Gastrocnemius medialis (tissue), 4 donors: ENCODE data around the gene RBFOX2. TPM values are rescaled to one million over a fixed set of nuclear protein-coding genes. Genes with fewer than 3 reads are reported as not detected.
A peak's percentile ranks its signal among the peaks of the same experiment; 100 is the strongest.

Source experiments
- ATAC-seq, 2 donors: fragments of 150-250 bp; one replicate each; pipeline ENCODE4 v1.9.1; 2016
- DNase-seq, 2 donors: peaks; one replicate each; pipeline ENCODE4 v3.0.0-alpha.2; 2019
- H3K27ac ChIP-seq, 4 donors: fragments of 200-600 bp; sonication (generic); 1 replicate in 1 of 4; 2 replicates in 3 of 4; pipeline ENCODE4 v1.5.1; 2016 to 2018; ENCODE audit warnings: mild to moderate bottlenecking in 2 of 4, moderate library complexity in 1 of 4
- H3K27me3 ChIP-seq, 3 donors: fragments of 200-600 bp; sonication (generic) in 2 of 3; 1 replicate in 1 of 3; 2 replicates in 2 of 3; pipeline versions ENCODE4 v1.5.1 to v1.6.0; 2016 to 2019; ENCODE audit warnings: mild to moderate bottlenecking in 1 of 3, moderate library complexity in 1 of 3
- H3K36me3 ChIP-seq, 2 donors: fragments of 200-600 bp; sonication (generic) in 1 of 2; one replicate each; pipeline ENCODE4 v1.5.1; 2017 to 2018
- H3K4me1 ChIP-seq, 2 donors: fragments of 200-600 bp; sonication (generic) in 1 of 2; one replicate each; pipeline ENCODE4 v1.5.1; 2016 to 2017; ENCODE audit warnings: mild to moderate bottlenecking in 2 of 2
- H3K4me3 ChIP-seq, 4 donors: fragments of 200-600 bp; sonication (generic) in 3 of 4; 1 replicate in 1 of 4; 2 replicates in 3 of 4; pipeline ENCODE4 v1.5.1; 2016 to 2019; ENCODE audit warnings: mild to moderate bottlenecking in 2 of 4
- H3K9me3 ChIP-seq, 3 donors: fragments of 200-600 bp; sonication (generic) in 2 of 3; 1 replicate in 1 of 3; 2 replicates in 2 of 3; pipeline ENCODE4 v1.5.1; 2016 to 2019
- POLR2A ChIP-seq, 2 donors: fragments of 450-650 bp; IDR thresholded peaks; one replicate each; pipeline ENCODE4 v1.6.1; 2017; ENCODE audit warnings: antibody characterized with exemption in 2 of 2, mild to moderate bottlenecking in 2 of 2, moderate library complexity in 2 of 2
- in situ Hi-C, 4 donors: fragments of 200-750 bp; cut with MboI; loops; one replicate each; pipeline versions ENCODE4 v1.15.0 to v1.8.0; 2017; ENCODE audit warnings: low sequenced_read_pairs in 4 of 4
- intact Hi-C: fragments of 100-400 bp; cut with DNase I; formaldehyde crosslinking; loops from one replicate; pipeline ENCODE4 v1.15.1; 2023; ENCODE audit warnings: low total_unique reads
- total RNA-seq, 4 donors: library from RNA; depleted of rRNA; stranded (reverse); fragments of >200 nt; gene quantifications; one replicate each; pipeline versions ENCODE4 v1.1.0 to v1.2.3, GENCODE V29; 2016
- TF ChIP-seq, protein P1 (sequence below), 5 experiments: fragments of 450-650 bp in 3 of 5; fragments of 200-600 bp in 2 of 5; sonication (generic) in 2 of 5; IDR thresholded peaks in 4 of 5; conservative IDR thresholded peaks in 1 of 5; 1 replicate in 4 of 5; 2 replicates in 1 of 5; pipeline ENCODE4 v1.5.1; 2016 to 2019; ENCODE audit warnings: antibody characterized with exemption in 5 of 5, mild to moderate bottlenecking in 3 of 5, moderate library complexity in 3 of 5

RBFOX2 gene
- total RNA-seq, 4 donors from 2014 or later, result 26.0 to 32.1 (median 28.6) TPM

GRCh38 chr22:35841907-35842518 is 186.6 kb downstream of the RBFOX2 start:
- H3K36me3 ChIP-seq, result no peaks in the 10 kb centered on the region
- H3K27ac ChIP-seq, result peak overlapping the region; percentile 86 to 94 (median 88)
- no peaks in the 10 kb centered on the region for H3K9me3 ChIP-seq
- DNase-seq, result no peak
- H3K27me3 ChIP-seq, result no peaks in the 10 kb centered on the region
- ATAC-seq, result no peak
- TF ChIP-seq, protein P1, sequence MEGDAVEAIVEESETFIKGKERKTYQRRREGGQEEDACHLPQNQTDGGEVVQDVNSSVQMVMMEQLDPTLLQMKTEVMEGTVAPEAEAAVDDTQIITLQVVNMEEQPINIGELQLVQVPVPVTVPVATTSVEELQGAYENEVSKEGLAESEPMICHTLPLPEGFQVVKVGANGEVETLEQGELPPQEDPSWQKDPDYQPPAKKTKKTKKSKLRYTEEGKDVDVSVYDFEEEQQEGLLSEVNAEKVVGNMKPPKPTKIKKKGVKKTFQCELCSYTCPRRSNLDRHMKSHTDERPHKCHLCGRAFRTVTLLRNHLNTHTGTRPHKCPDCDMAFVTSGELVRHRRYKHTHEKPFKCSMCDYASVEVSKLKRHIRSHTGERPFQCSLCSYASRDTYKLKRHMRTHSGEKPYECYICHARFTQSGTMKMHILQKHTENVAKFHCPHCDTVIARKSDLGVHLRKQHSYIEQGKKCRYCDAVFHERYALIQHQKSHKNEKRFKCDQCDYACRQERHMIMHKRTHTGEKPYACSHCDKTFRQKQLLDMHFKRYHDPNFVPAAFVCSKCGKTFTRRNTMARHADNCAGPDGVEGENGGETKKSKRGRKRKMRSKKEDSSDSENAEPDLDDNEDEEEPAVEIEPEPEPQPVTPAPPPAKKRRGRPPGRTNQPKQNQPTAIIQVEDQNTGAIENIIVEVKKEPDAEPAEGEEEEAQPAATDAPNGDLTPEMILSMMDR (IDR thresholded peaks at IDR 0.05 in 4 of 5, conservative IDR thresholded peaks at IDR 0.05 in 1 of 5), result no peak
- TF ChIP-seq POLR2A (IDR thresholded peaks at IDR 0.05), result no peak
- intact Hi-C loops (loop anchor here (5.0 to 10.0 kb wide), 2 partner anchors 40 to 527 kb away; no protein-coding TSS in a partner anchor), in situ Hi-C loops (no loop called here)
- H3K4me1 ChIP-seq, result peaks cover 72 to 78% of the 10 kb centered on the region in 2 donors
- H3K4me3 ChIP-seq, result no peak overlapping the region

DNA sequence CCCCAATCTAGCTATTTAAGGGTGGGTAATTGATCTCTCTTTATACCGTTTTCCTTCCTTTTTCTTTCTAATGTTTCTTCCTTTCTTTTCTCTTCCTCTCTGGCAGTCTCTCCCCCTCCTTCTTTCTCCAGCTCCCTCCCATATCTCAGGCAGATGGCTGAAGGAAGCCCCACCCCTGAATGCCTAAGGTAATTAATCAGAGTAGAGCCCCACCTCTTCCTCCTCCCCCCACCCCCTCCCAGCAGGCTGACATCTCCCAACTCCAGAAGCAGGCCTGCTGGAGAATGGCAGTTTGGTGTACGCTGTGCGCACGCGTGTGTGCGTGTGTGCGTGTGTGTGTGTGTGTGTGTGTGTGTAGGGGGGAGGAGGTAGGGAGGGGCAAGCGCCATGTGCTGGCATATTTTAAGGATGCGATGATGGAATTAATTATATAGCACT is 188.3 kb downstream of the RBFOX2 start:
- ATAC-seq, result peak; percentile 71 to 83
- in situ Hi-C loops, result no loop called here
- H3K4me1 ChIP-seq, result peaks cover 82% of the 10 kb centered on the region in 2 donors

GRCh38 chr22:35839841-35840301 is 188.8 kb downstream of the RBFOX2 start:
- intact Hi-C loops, result loop anchor here (5.0 to 10.0 kb wide), 8 partner anchors 42 to 525 kb away; partner anchors contain the start of gene RBFOX2
- ATAC-seq, result peak in 1 of 2 donors; percentile 18
- in situ Hi-C loops, result no loop called here

More for the DNA sequence above, 188.3 kb downstream of the RBFOX2 start:
- Histone ChIP-seq H3K4me3 (peak overlapping the region; percentile 51 to 60 (median 55)), H3K9me3 (no peaks in the 10 kb centered on the region), H3K27me3 (no peaks in the 10 kb centered on the region), H3K27ac (peak overlapping the region; percentile 86 to 94 (median 88)), H3K36me3 (no peaks in the 10 kb centered on the region)
- intact Hi-C loops, result loop anchor here (5.0 to 10.0 kb wide), 2 partner anchors 42 to 526 kb away; no protein-coding TSS in a partner anchor
- peak; percentile 74 to 90 for DNase-seq
- no peak for TF ChIP-seq POLR2A (IDR thresholded peaks at IDR 0.05)
- TF ChIP-seq, protein P1 (IDR thresholded peaks at IDR 0.05 in 4 of 5, conservative IDR thresholded peaks at IDR 0.05 in 1 of 5), result peak in 1 of 5 experiments; percentile 4

DNA sequence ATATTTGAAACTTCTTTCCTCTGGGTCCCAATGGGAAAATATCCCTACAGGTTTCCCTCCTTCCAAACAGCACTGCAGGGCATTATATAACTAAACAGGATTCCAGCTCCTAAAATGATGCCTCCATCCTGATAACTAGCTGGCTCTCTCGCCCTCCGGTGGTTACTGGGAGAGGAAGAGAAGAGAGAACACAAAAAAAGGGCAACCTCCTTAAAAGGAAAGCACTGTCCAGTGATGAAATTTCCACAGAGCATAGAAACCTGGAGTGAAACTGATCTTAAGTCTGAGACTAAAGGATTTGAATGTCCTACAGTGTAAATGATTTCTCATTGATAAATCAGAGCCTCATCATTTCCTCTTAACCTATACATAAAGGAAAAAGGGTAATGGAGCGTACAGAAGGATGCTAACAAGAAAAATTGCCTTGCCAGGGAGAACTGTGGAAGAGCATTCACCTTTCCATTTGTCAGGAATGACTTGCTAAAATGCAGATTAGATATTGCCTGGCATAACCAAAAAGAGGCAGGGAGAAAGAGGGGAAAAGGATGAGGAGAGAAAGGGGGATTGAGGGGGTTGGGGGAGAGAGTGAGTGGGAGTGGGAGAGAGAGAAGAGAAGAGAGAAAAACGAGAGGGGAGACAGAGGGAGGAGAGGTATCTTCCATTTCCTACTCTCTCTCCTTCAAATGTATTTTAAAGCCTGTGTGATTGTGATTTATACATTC is 189.6 kb downstream of the RBFOX2 start:
- peaks cover 88 to 93% of the 10 kb centered on the region in 2 donors for H3K4me1 ChIP-seq
- H3K4me3 ChIP-seq, result peak overlapping the region; percentile 17 to 60 (median 54)
- H3K36me3 ChIP-seq, result no peaks in the 10 kb centered on the region
- no peaks in the 10 kb centered on the region for H3K27me3 ChIP-seq
- in situ Hi-C loops, result no loop called here
- no peak for TF ChIP-seq POLR2A (IDR thresholded peaks at IDR 0.05)
- TF ChIP-seq, protein P1 (IDR thresholded peaks at IDR 0.05 in 4 of 5, conservative IDR thresholded peaks at IDR 0.05 in 1 of 5), result peak in 4 of 5 experiments; percentile 16 to 49 (median 36)
- intact Hi-C loops, result loop anchor here (5.0 kb wide), 6 partner anchors 57 to 212 kb away; partner anchors contain the start of gene RBFOX2
- peak; percentile 18 to 40 for ATAC-seq
- peak; percentile 23 to 52 for DNase-seq
- H3K27ac ChIP-seq, result peak overlapping the region; percentile 86 to 94 (median 88)
- H3K9me3 ChIP-seq, result no peaks in the 10 kb centered on the region

More at GRCh38 chr22:35839841-35840301, 188.8 kb downstream of the RBFOX2 start:
- no peak for TF ChIP-seq POLR2A (IDR thresholded peaks at IDR 0.05)
- TF ChIP-seq, protein P1 (IDR thresholded peaks at IDR 0.05 in 4 of 5, conservative IDR thresholded peaks at IDR 0.05 in 1 of 5), result no peak
- H3K27me3 ChIP-seq, result no peaks in the 10 kb centered on the region
- no peak for DNase-seq
- H3K4me3 ChIP-seq, result peak overlapping the region; percentile 51 to 60 (median 55)
- H3K4me1 ChIP-seq, result peaks cover 86% of the 10 kb centered on the region in 2 donors
- H3K27ac ChIP-seq, result peak overlapping the region; percentile 86 to 94 (median 88)
- no peaks in the 10 kb centered on the region for H3K9me3 ChIP-seq
- H3K36me3 ChIP-seq, result no peaks in the 10 kb centered on the region
